HFFc6 (cell line): ENCODE measurements around the gene MAEA. TPM values are rescaled to one million over a fixed set of nuclear protein-coding genes. Genes with fewer than 3 reads are reported as not detected.
A peak's percentile ranks its signal among the peaks of the same experiment; 100 is the strongest.

Experiments used
- DNase-seq: peaks from one replicate; pipeline ENCODE4 v3.0.0-alpha.2; 2018
- H3K27ac Mint-ChIP-seq: 2 replicates; pipeline ENCODE4 v1.8.0; 2020; ENCODE audit warnings: mild to moderate bottlenecking, mixed read lengths
- H3K27me3 Mint-ChIP-seq: 2 replicates; pipeline ENCODE4 v1.8.0; 2021; ENCODE audit warnings: mild to moderate bottlenecking, moderate library complexity, mixed read lengths; ENCODE audit not compliant: insufficient read depth
- H3K36me3 Mint-ChIP-seq: 2 replicates; pipeline ENCODE4 v1.8.0; 2021; ENCODE audit warnings: low read depth, mixed read lengths
- H3K4me1 Mint-ChIP-seq: 2 replicates; pipeline ENCODE4 v1.8.0; 2020; ENCODE audit warnings: low read depth, mixed read lengths
- H3K4me3 Mint-ChIP-seq: 2 replicates; pipeline ENCODE4 v1.8.0; 2020; ENCODE audit warnings: mild to moderate bottlenecking, moderate library complexity, mixed read lengths
- H3K9me3 Mint-ChIP-seq: 2 replicates; pipeline ENCODE4 v1.8.0; 2020; ENCODE audit warnings: mild to moderate bottlenecking, mixed read lengths
- CTCF ChIP-seq: fragments of 200-600 bp; sonication (generic); IDR thresholded peaks from 2 replicates; pipeline ENCODE4 v1.5.0; 2021; ENCODE audit warnings: antibody characterized with exemption, mild to moderate bottlenecking
- total RNA-seq, 6 experiments: library from RNA; stranded (reverse); fragmentation: NEBNext Ultra II Directional; extraction: Animal tissue kit (Norgen Biotek cat#: 25700); gene quantifications; 2 replicates in 1 of 6; 3 replicates in 5 of 6; pipeline ENCODE4 v1.2.3, GENCODE V29; 2021

Gene MAEA
- total RNA-seq, 6 experiments from 2014 or later, result 56.0 to 65.4 (median 60.6) TPM

- no peaks in the 10 kb centered on the region for H3K27me3 Mint-ChIP-seq
- H3K4me1 Mint-ChIP-seq, result peaks cover 10% of the 10 kb centered on the region; the same call in 1 of the 2 replicates
- no peak for TF ChIP-seq CTCF
- H3K4me3 Mint-ChIP-seq, result no peak overlapping the region
- H3K9me3 Mint-ChIP-seq, result no peaks in the 10 kb centered on the region
- no peaks in the 10 kb centered on the region; the same call in 1 of the 2 replicates for H3K36me3 Mint-ChIP-seq
- DNase-seq, result no peak
- H3K27ac Mint-ChIP-seq, result no peak overlapping the region
Observed at GRCh38 chr4:1364748-1365147, 75.1 kb downstream of the MAEA start.

GRCh38 chr4:1365271-1366178 is 75.8 kb downstream of the MAEA start:
- Mint-ChIP-seq H3K4me3 (no peak overlapping the region), H3K36me3 (no peaks in the 10 kb centered on the region; the same call in 1 of the 2 replicates), H3K9me3 (no peaks in the 10 kb centered on the region), H3K4me1 (peaks cover 6% of the 10 kb centered on the region; the same call in 1 of the 2 replicates), H3K27ac (no peak overlapping the region), H3K27me3 (no peaks in the 10 kb centered on the region)
- TF ChIP-seq CTCF, result peak; percentile 41; the same call in 1 of the 2 replicates
- DNase-seq, result no peak

- Mint-ChIP-seq H3K4me1 (no peaks in the 10 kb centered on the region), H3K27me3 (no peaks in the 10 kb centered on the region), H3K27ac (no peak overlapping the region), H3K9me3 (no peaks in the 10 kb centered on the region), H3K4me3 (no peak overlapping the region), H3K36me3 (no peaks in the 10 kb centered on the region; the same call in 1 of the 2 replicates)
- no peak for TF ChIP-seq CTCF
- DNase-seq, result no peak
Observed at GRCh38 chr4:1366371-1367229, 76.9 kb downstream of the MAEA start.

- H3K4me1 Mint-ChIP-seq, result no peaks in the 10 kb centered on the region
- TF ChIP-seq CTCF, result no peak
- peaks cover 5% of the 10 kb centered on the region; the same call in 1 of the 2 replicates for H3K36me3 Mint-ChIP-seq
- DNase-seq, result no peak
- no peaks in the 10 kb centered on the region for H3K9me3 Mint-ChIP-seq
- H3K27ac Mint-ChIP-seq, result no peak overlapping the region
- H3K4me3 Mint-ChIP-seq, result no peak overlapping the region
- no peaks in the 10 kb centered on the region for H3K27me3 Mint-ChIP-seq
Observed at GRCh38 chr4:1367230-1367935, 77.7 kb downstream of the MAEA start.

GRCh38 chr4:1367936-1368289 is 78.2 kb downstream of the MAEA start:
- Mint-ChIP-seq H3K9me3 (no peaks in the 10 kb centered on the region), H3K36me3 (peaks cover 6% of the 10 kb centered on the region), H3K27ac (no peak overlapping the region), H3K4me3 (no peak overlapping the region), H3K27me3 (no peaks in the 10 kb centered on the region), H3K4me1 (no peaks in the 10 kb centered on the region)
- TF ChIP-seq CTCF, result no peak
- DNase-seq, result no peak
